NCI-H345 (cell line): ENCODE data around the gene DMXL1.
"Not testable (repeated sequence)": the region's sequence is repeated elsewhere in the genome, so short reads cannot be mapped to it uniquely, and the experiment has no call there.

Experiments
- DNase-seq: peaks from one replicate; lab custom pipeline; 2025; lab: John Stamatoyannopoulos, UW

The DMXL1 gene

GRCh38 chr5:119122474-119122873 is 51.6 kb downstream of the DMXL1 start:
- not testable (repeated sequence) for DNase-seq

GRCh38 chr5:119123280-119123679 is 52.4 kb downstream of the DMXL1 start:
- DNase-seq = no peak

- no peak for DNase-seq
Measured at GRCh38 chr5:119129770-119130169, 58.9 kb downstream of the DMXL1 start.

DNA sequence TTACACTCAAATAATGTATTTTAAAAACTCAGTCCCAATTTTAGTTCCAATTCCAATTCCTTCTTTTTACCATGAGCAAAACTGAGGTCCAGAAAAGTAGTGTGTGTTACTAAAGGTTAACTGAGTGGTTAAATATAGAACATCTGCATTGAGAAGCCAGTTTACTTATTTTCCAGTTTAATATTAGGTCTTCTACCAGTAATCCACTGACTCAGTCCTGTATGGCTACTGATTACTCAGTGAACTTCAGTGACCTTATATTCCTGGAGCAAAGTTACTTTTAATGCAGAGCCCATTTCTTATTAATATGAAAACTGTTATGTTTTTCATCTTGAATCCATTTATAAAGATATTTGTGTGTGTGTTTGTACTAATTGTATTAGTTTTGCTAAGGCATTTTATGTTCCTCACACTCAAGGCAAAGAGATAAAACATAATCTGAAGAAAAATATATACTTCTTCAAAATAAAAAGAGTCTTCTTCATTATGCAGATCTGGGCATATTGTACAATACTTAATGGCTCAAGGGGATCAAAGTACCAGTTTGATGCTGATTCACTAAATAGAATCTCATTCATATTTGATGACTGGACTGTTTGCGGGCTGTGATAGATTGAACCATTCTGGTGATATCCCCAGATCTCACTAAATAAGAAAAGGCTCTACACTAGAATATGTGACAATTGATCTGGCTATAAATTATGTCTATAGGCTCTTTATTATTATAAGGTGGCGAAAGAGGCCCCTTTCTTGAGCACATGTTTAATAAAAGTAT is 60.8 kb downstream of the DMXL1 start:
- no peak for DNase-seq

DNA sequence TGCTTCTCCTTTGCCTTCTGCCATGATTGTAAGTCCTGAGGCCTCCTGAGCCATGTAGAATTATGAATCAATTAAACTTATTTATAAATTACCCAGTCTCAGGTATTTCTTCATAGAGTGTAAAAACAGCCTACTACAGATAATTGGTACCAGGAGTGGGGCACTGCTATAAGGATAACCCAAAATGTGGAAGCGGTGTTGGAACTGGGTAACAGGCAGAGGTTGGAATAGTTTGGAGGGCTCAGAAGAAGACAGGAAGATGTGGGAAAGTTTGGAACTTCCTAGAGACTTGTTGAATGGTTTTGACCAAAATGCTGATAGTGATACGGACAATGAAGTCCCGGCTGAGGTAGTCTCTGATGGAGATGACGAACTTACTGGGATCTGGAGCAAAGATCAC is 64.9 kb downstream of the DMXL1 start:
- not testable (repeated sequence) for DNase-seq

DNA sequence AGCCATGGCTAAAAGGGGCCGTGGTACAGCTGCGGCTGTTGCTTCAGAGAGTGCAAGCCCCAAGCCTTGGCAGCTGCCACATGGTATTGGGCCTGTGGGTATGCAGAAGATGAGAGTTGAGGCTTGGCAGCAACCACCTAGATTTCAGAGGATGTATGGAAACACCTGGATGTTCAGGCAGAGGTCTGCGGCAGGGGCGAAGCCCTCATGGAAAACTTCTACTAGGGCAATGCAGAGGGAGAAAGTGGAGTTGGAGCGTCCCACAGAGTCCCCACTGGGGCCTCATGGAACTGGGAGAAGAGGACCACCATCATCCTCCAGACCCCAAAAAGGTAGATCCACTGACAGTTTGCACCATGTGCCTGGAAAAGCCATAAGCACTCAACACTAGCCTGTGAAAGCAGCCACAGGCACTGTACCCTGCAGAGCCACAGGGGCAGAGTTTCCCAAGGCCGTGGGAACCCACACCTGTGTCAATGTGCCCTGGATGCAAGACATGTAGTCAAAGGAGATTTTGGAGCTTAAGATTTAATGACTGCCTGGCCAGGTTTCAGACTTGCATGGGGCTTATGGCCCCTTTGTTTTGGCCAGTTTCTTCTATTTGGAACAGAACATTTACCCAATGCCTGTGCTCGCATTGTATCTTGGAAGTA is 65.9 kb downstream of the DMXL1 start:
- DNase-seq = no peak

DNA sequence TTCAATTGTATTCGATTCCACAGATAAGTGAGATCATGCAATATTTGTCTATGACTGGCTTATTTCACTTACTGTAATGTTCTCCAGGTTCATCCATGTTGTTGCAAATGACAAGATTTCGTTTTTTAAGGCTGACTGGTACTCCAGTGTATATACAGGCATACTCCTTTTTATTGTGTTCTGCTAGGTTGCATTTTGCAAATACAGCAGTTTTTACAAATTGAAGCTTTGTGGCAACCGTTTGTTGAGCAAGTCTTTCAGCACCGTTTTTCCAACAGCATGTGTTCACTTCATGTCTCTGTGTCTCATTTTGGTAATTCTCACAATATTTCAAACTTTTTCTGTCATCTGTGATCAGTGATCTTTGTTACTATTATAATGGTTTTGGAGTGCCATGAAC is 82.7 kb downstream of the DMXL1 start:
- DNase-seq = no peak

- DNase-seq = no peak
Measured at GRCh38 chr5:119158144-119158543, 87.3 kb downstream of the DMXL1 start.

DNA sequence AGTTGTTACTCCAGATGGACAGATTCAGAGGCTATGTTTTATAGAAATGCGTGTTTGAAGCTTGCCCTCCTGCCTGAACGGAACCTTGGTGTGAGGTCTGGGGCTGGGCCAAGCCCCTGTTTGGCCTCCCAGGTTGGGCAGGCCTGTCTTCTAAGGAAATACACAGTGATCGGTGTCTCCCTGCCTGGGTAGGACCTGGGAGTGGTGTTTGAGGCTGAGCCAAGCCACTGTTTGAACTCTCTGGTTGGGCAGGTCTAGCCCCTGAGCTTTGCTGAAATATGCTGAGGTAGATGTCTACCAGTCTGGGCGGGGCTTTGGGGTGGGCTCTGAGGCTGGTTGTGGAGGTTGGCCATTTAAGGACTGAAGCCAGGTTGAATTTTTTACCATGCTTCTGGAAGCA is 90.5 kb downstream of the DMXL1 start:
- no peak for DNase-seq

DNA sequence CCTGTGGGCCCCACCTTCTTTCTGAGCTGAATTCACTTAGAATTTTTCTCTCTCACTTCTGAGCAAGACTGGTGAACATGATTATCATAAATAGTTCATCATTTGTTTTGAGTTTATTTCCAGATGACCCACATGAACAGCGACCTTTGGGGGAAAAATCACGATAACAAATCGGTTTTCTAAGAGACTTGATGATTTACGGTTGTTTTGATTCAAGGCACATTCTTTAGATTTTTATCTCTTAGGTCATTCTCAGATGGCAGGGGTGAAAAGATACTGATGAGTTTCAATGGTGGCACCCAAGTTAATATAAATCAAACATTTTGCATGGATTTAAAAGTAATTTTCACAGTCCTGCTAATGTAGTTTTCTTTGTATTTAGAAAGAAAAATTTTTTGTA is 95.1 kb downstream of the DMXL1 start:
- no peak for DNase-seq

DNA sequence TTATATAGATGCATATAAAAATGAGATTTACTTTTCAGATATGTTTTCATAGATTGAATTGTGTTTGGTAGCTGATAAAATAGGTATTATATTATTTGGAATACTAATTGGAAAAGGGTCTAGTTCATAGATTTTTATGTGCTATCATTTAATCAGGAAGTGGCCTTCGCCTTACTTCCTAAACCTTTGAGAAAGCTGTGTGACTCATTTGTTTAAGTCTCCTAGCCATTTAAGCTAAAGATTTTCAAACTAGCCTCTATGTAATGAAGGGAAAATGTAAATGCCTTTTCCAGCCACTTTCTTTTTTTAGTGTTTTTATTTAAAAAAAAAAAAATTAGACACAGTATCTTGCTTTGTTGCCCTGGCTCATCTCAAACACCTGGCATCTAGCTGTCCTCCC is 97.5 kb downstream of the DMXL1 start:
- DNase-seq = no peak

GRCh38 chr5:119171686-119172085 is 100.8 kb downstream of the DMXL1 start:
- DNase-seq = no peak

DNA sequence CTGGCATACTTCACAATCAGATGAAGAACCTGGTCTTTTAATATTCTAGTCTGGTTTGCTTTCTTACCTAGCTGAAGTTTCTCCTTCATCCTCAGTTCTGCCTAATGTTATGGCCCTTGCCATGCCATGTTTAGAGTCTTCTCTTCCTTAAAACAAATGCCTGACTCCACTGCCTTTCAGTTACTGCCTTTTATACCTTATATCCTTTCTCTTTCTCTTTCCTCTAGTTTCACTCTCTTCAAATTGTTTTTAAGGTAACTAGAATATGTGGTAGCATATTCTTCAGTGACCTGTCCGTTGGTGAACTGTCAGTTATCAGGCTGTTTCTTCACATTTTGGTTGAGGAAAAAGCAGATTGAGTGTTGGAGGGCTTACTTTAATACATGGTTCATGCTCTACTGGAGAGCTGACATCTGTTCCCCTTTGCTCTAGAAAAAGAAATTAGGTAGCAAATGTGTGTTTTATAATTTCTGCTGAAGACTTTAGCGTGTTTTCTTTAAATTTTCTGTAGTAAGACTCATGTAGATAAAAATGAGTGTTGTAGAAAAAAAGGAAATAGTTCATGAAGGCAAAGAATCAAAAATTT is 103.8 kb downstream of the DMXL1 start:
- no peak for DNase-seq

GRCh38 chr5:119176785-119177184 is 105.9 kb downstream of the DMXL1 start:
- no peak for DNase-seq

DNA sequence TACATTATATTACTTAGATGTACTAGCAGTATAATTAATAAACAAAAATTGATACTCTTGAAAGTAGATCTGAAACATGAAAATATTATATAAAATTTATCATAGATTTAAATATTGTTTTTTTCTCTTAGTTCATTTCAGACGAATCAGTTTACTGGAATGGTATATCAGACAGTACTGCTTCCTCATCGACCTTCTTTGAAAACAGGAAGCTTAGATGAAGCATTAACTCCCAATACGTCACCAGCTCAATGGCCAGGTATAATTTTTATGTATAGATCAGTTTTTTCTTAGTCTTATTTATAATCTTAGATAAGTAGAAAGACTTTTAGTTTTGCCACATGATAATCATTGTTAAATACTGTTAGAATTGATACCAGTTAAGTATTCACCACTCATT is 106.3 kb downstream of the DMXL1 start:
- no peak for DNase-seq

DNA sequence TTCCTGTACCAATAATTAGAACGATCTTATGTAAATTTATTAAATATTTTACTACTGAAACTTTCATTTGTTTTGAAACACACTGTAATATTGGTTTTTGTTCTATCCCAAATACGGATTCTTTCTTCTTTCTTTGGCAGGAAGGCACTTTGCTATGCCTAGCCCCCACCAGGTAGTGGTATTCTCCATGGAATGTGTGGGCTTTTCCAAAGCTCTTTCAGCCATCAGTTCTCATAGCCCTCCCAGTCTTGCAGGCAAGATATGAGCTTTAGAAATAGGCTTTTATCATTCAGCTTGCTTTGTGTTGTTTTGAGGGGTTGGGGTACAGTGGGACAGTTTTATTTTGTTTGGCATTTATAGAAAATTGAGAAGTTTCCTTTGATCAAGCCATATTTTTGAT is 107.5 kb downstream of the DMXL1 start:
- no peak for DNase-seq

DNA sequence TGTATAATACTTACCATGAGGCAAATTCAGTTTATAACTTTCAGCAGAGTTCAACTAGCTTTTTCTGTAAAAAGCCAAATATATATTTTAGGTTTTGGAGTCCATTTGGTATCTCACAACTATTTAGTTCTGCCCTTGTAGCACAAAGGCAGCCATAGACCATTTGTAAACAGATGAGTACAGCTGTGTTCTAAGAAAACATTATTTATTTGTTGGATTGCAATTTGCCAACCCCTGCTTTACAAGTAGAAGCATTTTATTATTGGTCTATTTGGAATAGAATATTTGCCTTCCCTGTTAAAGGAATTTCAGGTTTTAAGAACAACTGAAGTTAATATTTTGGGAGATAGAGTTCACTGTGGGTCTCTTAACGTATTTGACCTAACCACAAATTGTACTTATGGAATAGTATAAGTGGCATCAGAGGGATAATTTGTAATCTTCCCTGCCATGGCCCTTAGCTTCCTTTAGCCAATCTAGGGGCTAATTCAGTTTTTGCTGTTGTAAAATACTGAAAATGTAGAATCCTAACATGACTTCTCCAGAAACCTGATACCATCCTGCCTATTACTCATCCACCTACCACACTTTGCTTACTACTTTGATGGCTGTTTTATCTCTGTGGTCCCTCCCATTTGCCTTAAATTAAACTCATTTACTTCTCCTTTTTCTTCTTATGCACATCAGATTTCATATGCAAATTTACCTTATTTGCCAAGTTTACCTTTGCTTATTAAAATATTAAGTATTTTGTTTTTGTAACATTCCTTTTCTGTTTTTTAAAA is 109.2 kb downstream of the DMXL1 start:
- no peak for DNase-seq

DNA sequence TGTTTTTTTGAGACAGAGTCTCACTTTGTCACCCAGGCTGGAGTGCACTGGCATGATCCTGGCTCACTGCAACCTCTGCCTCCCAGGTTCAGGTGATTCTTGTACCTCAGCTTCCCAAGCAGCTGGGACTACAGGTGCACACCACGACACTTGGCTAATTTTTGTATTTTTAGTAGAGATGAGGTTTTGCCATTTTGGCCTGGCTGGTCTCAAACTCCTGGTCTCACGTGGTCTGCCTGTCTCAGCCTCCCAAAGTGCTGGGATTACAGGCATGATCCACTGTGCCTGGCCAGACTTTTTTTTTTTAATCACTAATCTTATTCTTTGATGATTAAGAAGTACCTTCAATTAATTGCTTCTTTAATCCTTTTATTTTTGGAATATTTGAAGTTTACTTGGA is 114.6 kb downstream of the DMXL1 start:
- not testable (repeated sequence) for DNase-seq

GRCh38 chr5:119187776-119188529 is 117.1 kb downstream of the DMXL1 start:
- DNase-seq = no peak

- DNase-seq = no peak
Measured at GRCh38 chr5:119190470-119191095, 119.7 kb downstream of the DMXL1 start.

- no peak for DNase-seq
Measured at GRCh38 chr5:119191944-119192343, 121.1 kb downstream of the DMXL1 start.
